ENCODE measurements around the gene PSMC3.

Gene PSMC3

DNA sequence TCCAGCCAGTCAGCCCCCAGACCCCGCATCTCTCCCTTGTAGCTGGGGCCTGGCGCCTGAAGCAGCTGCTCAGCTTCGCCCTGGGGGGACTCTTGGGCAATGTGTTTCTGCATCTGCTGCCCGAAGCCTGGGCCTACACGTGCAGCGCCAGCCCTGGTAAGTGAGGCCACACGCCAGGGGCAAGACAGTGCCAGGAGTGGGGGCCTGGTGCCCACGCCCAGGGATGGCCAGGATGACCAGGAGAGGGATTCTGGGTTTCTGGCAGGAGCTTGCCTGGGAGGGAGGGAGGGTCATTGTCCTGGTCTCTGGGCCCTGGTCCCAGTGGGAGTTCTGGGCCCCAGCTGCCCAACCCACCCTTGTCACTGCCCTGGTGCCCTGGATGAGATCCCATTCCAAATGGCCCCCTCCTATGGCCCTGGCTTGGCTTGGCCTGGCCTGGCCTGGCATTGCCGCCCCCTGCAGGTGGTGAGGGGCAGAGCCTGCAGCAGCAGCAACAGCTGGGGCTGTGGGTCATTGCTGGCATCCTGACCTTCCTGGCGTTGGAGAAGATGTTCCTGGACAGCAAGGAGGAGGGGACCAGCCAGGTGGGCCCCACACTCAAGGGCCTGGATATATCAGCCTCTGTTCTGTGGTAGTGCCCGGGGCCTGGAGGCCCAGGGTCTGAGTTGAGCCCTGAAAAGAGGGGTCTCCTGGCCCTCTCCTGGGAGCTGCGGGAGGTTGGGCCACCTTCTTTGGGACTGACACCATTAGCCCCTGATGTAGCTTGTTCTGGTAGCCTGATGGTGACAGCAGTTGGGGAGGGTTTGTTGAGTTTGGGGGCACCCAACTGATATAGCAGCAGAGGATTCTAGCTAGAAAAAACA is 14.1 kb downstream of the PSMC3 start:
- peak; percentile 53 to 61 for DNase-seq

DNA sequence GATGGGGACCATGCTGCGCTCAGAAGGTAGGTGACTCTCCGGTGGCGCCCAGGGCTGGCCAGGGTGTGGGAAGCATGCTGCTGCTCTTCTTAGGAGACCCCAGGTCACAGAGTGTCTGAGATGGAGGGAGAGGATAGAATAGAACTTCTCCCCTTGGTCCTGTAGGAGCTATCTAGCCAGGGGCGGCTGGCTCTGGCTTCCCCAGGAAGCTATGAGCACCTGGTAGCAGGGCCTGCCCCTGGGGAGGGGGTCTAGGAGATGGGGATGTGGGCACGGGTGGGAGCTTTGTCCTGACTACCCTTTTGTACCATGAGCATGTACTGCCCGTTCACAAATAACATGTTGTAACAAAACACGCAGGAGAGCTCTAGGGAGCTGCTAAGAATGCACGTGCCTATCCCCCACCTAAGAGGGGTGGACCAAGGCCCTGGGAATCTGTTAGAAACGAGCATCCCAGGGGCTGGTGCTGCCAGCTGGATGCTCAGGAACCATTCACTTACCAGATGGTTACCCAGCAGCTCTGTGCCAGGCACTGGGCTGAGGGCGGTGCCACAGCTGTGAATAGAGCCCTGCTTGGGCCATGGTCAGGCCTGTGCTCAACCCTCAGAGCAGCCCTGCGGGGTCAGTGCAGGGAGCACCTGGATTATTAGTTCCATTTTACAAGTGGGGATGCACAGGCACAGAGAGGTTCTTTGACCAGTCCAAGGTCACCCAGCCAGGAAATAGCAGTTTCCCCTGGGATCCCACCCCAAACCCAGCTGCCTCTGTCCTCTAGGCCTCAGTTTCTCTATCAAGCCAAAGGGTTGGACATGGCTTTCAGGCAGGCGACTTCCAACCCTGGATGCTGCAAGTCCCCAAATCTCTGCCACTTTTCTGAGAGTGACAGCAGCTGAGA is 15.6 kb downstream of the PSMC3 start:
- no peak for DNase-seq

DNA sequence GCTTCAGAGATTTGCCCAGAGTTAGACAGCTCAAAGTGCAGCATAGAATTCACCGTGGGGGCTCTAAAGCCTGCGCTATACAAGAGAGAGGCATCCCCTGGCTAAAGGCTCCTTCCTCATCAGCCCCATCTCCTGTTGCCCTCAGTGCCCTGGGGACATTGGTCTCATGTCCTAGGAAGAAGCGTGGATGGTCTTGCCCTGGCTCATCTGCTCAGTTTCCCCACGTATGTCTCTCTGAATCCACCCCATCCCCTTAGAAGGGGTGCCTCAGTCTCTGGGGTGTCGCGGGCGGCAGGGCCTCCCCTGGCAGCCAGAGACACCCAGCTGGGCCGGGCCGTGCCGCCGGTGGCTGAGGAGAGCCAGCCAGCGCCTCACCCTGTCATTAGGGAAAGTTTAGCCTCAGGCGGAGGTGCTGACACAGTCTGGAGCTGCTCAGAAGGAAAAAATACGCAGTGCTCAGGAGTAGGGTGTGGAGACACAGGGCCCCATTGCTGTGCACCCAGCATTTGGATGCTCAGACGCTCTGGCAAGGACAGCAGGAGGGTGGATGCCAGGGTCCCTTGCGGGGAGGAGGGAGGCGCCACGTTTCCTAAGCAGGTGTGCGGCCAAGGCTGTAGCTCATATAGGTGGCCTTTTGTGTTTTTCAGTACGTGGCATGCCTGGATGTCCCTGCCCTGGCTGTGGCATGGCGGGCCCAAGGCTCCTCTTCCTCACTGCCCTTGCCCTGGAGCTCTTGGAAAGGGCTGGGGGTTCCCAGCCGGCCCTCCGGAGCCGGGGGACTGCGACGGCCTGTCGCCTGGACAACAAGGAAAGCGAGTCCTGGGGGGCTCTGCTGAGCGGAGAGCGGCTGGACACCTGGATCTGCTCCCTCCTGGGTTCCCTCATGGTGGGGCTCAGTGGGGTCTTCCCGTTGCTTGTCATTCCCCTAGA is 16.5 kb downstream of the PSMC3 start:
- no peak for DNase-seq

DNA sequence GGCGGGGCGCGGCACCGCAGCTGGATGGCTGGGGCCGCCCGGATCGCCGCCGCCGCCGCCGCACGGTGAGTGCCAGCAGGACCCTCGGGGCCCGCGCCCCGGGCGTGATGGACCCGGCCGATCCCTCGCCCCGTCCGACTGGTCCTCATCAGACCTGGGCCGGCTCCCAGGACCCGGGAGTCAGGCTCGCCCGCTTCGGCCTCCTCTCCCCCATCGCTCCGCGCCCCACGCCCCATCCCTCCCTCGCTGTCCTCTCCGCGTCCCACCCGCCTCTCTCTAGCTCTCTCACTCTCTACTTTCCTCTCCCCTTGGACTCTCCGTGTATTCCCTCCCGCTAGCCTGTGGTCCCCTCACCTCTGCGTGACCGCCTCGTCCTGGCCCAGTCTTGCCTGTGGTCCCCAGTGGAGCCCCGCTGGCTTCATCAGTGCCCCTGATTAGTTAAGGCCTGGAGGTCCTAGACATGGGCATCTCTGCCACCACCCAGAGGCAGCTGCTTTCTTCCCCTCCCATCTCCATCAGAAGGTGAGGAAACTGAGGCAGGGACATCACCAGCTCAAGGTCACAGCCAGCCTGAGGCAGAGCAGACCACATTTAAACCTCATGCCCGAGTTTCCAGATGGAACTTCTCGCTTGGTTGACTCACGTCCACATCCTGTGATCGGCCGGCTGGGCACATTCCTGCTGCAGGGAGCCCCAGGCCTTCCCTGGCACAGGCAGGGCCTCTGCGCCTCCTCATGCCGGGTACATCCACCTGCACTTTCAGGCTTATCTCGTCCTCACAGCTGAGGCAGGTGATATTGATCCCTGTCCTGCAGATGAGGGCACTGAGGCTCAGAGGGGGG is 17.4 kb downstream of the PSMC3 start:
- no peak for DNase-seq

DNA sequence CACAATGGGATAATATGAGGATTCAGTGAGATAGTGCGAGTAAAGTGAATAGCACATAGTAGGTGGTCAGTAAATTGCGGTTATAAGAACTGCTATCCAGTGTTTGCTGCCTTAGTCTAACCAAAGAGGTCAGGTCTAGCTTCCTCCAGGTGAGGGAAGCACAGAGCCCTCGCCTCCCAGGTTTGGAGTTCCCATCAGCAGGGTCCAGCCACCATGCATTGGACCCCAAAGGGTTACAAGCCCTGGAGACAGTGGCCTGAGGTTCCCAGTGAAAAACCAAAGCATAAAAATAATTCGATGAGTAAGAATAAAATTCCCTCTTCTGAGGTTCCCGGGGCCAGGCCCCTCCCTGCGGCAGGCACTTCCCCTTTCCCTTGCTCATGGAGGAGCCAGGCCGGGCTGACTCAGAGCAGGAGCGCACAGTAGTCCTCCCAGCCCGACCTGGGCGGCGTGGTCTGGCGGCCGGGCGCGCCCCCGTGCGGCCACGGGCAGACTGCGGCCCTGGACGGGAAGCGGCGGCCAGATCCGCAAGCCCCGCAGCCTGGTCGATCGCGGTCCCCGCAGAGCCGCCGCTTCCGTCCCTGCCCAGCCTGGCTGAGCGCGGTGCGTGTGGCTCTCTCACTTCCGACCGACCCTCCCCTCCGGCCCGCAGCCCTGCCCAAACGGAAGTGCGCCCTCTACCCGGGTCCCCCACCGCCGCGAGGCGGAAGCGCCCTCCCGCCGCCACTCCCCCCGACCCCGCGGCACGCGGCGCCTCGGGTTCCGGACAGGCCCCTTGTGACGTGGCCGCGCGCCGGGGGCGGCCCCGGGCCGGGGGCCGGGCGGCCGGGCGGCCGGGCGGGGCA is 18.3 kb downstream of the PSMC3 start, which contains the start of gene SLC39A13:
TSS of gene SLC39A13 (plus strand) at position 845 of the 845 bp plus-strand sequence. CDS start 1,505 bp downstream, outside the sequence.
- peak; percentile 94 for DNase-seq

DNA sequence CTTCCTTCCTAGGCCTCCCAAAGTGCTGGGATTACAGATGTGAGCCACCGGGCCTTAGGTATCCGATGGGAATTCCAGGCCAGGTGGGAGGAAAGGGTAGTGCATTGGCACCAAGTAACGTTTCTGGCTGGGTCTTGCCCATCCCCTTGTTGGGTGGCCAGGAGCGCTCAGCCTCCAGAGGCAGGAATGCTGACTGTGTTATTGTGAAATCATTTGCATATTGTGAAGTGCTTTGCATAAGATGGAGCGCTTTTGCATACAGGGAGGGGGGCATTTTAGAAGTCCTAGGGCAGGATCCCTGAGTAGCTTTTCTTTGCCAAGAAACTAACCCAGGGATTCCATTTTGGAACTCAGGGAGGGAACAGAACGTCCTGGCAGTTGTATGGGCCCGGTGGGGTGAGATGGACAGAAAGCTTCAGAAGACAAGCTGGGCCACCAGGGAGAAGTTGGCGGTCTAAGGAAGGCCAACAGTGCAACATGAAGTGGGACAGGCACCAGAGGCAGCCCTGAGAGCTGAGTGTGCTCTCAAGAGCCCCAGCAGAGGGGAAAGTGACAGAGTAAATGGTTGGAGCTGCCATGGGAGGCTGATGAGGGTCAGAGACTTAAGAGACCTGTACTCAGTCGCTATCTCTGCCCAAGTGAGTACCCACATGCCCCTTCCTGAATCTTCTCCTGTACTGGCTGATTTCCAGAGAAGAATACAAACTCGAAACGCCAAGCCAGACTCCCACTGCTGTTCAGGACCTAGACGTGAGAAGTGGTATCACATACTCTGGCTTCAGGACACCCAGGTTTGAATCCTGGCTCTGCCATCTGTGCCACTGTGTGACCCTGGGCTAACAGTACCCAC is 19.1 kb downstream of the PSMC3 start:
- DNase-seq: peak in 1 of 2 donors; percentile 35

DNA sequence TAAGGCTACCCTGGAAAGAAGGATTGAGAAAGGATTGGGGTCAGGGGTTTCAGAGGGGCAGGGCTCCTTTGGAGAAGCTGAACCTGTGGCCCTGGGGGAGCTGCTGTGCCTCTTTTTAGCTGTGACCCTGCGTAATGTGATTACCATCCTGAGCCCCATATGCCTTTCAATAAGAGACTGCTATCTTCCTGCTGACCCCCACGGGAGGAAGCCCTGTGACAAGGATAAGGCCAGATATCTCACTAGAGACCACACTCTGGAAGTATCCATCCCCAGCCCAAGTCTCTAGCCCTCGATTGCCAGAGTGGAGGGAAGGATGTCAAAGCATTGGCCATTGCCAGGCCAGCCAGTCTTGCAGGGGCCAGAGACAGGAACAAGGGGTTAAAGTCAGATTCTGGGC is 22.7 kb downstream of the PSMC3 start:
- no peak for DNase-seq

DNA sequence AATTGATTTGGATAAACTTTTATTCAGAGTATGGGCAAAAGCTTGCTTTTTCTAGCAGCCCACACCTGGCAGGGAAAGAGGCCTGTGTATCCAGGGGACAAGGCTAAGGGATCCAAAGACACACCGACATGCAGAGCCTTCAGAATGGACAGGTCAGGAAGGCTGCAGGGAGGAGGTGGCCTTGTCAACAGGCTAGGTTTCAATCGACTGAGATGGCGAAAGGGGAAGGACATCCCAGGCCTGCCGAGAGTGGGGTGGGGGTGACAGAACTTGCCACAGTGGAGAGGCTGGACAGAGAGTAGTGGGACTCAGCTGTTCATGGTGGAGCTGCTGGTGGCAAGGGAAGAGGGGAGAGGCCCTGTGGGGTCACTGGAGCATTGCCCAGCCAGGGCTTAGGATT is 23.1 kb downstream of the PSMC3 start:
- no peak for DNase-seq

DNA sequence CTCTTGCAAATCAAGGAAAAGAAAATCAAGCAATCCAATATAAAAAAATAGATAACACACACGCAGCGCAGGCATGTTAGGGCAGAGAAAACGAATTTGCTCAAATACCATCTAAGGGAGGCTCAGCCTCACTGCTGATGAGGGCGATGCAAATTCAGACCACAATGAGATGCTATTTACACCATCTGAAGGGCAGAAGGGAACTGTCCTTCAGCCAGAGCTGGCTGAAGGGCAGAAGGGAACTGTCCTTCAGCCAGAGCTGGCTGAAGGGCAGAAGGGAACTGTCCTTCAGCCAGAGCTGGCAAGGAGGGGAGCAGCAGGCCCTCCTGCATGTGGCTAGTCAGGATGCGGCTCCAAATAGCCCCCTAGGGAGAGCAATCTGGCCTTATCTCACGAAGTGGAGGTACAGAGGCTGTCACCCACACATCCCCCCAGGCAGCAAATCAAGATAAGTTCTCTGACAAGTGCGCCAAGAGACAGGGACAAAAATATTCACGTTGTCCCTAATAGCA is 25.4 kb downstream of the PSMC3 start:
- DNase-seq: no peak

DNA sequence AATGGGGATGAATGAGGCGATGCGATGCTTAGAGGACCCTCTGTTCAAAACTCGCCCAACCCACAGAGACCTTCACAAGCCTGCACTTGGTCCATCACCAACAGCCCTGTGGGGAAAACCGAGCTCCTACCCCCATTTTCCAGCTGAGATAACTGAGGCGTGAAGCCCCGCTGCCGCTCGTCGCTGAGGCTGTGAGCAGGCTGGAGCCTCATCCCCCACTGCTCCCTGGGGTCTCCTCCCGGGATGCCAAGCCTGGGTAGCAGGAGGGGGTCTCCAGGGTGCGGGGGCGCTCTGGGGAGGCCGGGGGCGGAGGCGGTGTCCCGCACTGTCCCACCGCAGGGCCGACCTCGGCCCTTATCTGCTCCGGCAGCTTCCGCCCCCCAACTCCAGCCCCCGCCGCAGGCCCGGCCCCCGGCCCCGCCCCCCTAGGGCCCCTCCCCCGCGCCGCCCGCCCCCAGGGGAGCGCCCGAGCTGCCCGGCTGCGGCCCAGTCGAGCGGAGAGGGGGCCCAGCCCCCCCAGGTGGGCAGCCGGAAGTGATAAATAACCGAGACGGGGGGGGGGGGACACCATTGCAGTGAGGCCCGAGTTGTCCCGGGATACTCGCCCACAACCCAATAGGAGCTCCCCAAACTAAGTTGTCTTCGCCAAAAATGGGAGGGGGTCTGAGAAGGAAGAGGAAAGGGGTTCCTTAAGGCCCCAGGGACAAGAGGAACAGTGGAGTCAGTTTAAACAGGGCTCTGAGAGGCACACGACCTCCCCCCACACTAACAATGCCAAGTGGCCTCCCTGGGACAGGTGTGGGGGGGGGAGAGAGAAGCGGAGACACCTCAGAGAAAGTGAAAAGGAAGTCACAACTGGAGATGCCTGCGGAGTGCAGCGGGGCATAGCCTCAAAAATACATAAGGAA is 26.1 kb downstream of the PSMC3 start:
- DNase-seq: peak; percentile 33 to 55

DNA sequence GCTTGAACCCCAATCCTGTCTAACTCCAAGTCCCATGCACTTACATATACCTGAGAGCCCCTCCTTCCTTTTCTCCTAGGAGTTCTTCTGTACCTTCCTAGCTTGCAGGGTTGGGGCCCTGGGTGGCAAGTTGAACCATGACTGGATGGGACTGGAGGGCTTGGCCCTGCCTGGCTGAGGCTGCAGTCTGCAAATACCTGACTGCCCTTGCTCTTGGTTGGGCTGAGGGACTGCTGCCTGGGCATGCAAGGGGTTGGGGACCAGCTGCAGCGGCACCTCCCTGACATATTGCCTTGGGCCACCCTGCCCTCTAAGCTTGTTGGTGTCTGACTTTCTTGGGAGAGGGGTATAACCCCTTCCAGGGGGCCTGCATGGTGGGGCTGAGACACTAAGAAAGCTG is 27.7 kb downstream of the PSMC3 start:
- DNase-seq: no peak

DNA sequence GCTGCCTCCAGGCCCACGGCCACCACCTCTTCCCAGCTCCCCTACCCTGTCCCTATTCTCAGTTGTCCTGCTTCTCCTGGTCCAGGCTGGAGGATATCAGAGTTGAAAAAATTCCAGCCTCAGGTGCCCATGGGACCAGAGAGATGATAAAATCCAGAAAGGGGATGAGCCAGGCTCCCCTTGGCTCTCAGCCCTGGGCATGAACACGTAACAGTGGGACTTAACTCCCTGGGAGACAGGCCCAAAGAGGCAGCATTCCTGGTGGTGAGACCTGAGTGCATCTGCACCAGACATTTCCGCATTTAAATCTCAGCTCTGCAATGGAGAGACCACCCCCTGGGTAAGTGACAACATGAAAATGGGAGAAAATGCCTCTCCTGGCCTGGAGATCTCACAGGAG is 28.2 kb downstream of the PSMC3 start:
- DNase-seq: no peak

DNA sequence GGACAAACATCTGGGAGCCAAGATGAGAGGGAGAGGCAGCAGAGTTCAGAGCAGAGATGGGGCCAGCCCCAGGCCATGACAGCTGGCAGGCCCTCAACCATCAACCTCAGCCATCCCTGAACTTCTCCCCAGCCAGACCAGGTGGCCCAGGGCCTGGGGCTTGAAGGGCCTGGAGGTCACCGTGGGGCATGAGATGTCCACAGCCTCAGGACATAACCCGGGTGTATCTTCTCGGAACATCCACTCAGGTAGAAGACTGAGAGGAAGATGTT is 30.3 kb downstream of the PSMC3 start:
- no peak for DNase-seq

DNA sequence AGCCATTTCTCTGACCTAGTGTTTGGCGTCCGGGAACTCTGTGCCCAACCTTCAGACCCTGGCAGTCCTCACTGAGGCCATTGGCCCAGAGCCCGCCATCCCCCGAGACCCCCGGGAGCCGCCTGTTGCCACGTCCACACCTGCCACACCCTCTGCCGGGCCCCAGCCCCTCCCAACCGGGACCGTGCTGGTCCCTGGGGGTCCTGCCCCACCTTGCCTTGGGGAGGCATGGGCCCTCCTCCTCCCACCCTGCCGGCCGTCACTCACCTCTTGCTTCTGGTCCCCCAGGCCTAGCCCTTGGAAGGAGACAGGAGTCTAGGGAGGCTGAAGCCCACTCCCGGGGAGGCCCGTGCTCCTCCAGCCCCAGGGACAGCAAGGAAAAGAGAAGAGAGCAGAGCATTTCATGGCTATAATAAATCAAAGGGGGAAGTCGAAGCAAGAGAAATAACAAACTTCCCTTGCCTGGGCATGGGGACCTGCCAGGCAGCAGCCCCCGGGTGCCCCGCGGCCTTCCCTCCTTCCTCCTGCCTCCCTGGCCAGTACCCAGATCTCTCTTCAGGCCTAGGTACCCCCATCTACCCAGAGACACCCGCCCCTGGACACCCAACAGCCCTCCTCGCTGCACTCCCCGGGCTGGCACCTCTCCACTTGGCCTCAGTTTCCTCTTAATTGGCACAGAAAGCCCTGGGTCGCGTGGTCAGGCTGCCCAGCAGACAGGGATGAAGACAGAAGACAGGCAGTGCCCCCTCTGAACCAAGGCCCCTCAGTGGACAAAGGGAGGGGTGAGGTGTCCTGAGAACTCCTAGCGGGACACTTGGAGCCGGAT is 30.8 kb downstream of the PSMC3 start:
- DNase-seq: no peak

DNA sequence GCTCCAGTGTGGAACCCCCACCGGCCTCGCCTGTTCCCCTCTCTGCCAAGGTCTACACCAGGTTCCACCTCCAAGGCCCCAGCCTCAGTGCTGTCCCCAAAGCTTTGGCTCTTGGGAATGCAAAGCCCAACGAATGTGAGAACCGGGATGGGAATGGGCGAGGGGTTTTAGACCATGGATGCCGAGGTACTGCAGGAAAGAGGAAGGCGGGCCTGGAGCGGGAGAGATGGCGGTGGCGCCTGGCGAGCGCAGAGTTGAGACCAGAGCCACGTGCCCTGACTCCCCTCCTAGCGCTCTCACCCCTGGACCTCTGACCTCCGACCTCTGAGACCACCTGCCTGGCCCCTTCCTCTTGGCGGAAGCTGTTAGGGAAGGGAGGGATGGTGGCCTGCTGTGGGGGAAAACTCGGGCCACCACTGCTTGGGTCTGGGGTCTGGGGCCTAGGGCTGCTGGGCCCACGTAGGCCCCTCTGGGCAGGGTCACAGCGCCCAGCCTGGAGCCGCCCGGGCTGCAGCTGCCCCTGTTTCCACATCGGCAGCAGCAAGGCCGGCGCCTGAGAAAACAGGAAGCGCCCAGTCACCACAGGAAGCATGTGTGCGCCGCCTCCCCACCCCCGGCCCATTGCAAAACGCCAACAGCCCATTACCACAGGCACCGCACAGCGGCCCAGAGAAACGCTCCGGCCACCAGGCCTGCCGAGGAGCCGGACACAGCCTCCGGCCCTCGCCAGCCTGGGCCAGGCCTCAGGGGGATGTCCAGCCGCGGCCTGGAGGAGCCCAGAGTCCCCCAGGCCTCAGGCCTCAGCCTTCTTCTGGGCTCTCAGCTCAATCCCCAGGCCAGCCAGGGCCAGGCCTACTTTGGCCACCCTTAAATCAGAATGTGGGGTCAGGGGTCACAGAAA is 31.7 kb downstream of the PSMC3 start:
- DNase-seq: peak; percentile 65 to 82

DNA sequence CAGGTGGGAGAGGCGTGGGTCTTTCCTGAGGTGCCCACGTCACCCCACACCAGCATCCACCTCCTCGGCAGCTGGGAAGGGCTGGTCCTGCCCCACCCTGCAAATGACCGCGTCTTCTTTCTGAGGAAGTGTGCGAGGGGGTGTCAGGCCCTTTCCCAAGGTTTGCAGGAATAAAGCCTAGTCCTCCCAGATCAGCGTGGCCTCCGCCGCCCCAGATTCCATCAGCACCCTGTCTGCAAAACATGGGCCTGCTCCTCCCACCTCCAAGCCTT is 32.3 kb downstream of the PSMC3 start:
- peak in 1 of 2 donors; percentile 64 for DNase-seq

Measured in CD4-positive, alpha-beta T cell treated with Interleukin-4 for 1 hour (primary cell).